HEK293 (cell line): ENCODE results near the gene C12orf56.

ENCODE experiments used
- CTCF ChIA-PET: fragments of 350-600 bp; formaldehyde crosslinking; extraction: SDS; loops from one replicate; lab custom pipeline; 2021; ENCODE audit warnings: antibody characterized with exemption; lab: Yijun Ruan, JAX
- POLR2A ChIA-PET: fragments of 300-600 bp; formaldehyde crosslinking; extraction: SDS; loops from one replicate; lab custom pipeline; 2020; ENCODE audit warnings: antibody characterized with exemption, inconsistent platforms; lab: Yijun Ruan, JAX
- H3K27ac ChIP-seq: fragments of 200-500 bp; sonication (Bioruptor generic); 2 replicates; pipeline ENCODE4 v1.5.1; 2014; ENCODE audit warnings: low read depth, low read length, control low read depth, inconsistent platforms; ENCODE audit errors: extremely low read depth
- H3K36me3 ChIP-seq, 2 experiments: fragments of 200-500 bp in 1 of 2; sonication (Bioruptor generic) in 1 of 2; 1 replicate in 1 of 2; 2 replicates in 1 of 2; pipeline ENCODE4 v1.5.1; 2014 to 2017; ENCODE audit warnings: inconsistent platforms in 2 of 2, low read length in 2 of 2; ENCODE audit not compliant: control insufficient read depth in 2 of 2, insufficient read depth in 1 of 2
- H3K4me1 ChIP-seq: fragments of 200-500 bp; sonication (Bioruptor generic); 2 replicates; pipeline ENCODE4 v1.5.1; 2014; ENCODE audit warnings: mild to moderate bottlenecking, low read length, inconsistent platforms; ENCODE audit not compliant: control insufficient read depth, insufficient read depth
- H3K4me3 ChIP-seq: 2 replicates; pipeline ENCODE4 v1.5.1; 2011; ENCODE audit warnings: low read depth, mild to moderate bottlenecking, control low read depth, low read length, moderate library complexity
- H3K9me3 ChIP-seq: fragments of 200-500 bp; sonication (Bioruptor generic); 2 replicates; pipeline ENCODE4 v1.5.1; 2014; ENCODE audit warnings: low read depth, low read length, inconsistent platforms; ENCODE audit not compliant: control insufficient read depth, insufficient read depth
- BCL11B ChIP-seq: fragments of 450-650 bp; formaldehyde crosslinking; IDR thresholded peaks from 2 replicates; pipeline ENCODE4 v1.5.1; 2016; ENCODE audit warnings: low read depth, missing biosample characterization, missing genetic modification characterization
- FEZF1 ChIP-seq: fragments of 450-650 bp; formaldehyde crosslinking; IDR thresholded peaks from 2 replicates; pipeline ENCODE4 v1.5.1; 2016; ENCODE audit warnings: missing biosample characterization, missing genetic modification characterization
- GLIS1 ChIP-seq: fragments of 450-650 bp; formaldehyde crosslinking; IDR thresholded peaks from 2 replicates; pipeline ENCODE4 v1.5.1; 2016; ENCODE audit warnings: missing biosample characterization, missing genetic modification characterization
- IKZF3 ChIP-seq: fragments of 450-650 bp; IDR thresholded peaks from 2 replicates; pipeline ENCODE4 v1.5.0; 2018; ENCODE audit warnings: missing biosample characterization, mild to moderate bottlenecking, missing genetic modification characterization, moderate library complexity
- PRDM6 ChIP-seq: fragments of 450-650 bp; formaldehyde crosslinking; IDR thresholded peaks from 2 replicates; pipeline ENCODE4 v1.5.1; 2017; ENCODE audit warnings: missing biosample characterization, missing genetic modification characterization
- SCRT1 ChIP-seq: fragments of 450-650 bp; formaldehyde crosslinking; IDR thresholded peaks from 2 replicates; pipeline ENCODE4 v1.5.1; 2016; ENCODE audit warnings: missing biosample characterization, missing genetic modification characterization, borderline replicate concordance
- SCRT2 ChIP-seq: fragments of 450-650 bp; formaldehyde crosslinking; IDR thresholded peaks from 2 replicates; pipeline ENCODE4 v1.5.1; 2016; ENCODE audit warnings: missing biosample characterization, missing genetic modification characterization
- ZBTB21 ChIP-seq: fragments of 450-650 bp; formaldehyde crosslinking; IDR thresholded peaks from 2 replicates; pipeline ENCODE4 v1.5.1; 2017; ENCODE audit warnings: missing biosample characterization, missing genetic modification characterization
- ZEB2 ChIP-seq: fragments of 450-650 bp; formaldehyde crosslinking; IDR thresholded peaks from 2 replicates; pipeline ENCODE4 v1.5.1; 2016; ENCODE audit warnings: missing biosample characterization, missing genetic modification characterization
- ZFHX2 ChIP-seq: fragments of 450-650 bp; formaldehyde crosslinking; conservative IDR thresholded peaks from 2 replicates; pipeline ENCODE4 v1.5.1; 2016; ENCODE audit warnings: missing biosample characterization, missing genetic modification characterization
- ZFP41 ChIP-seq: fragments of 450-650 bp; formaldehyde crosslinking; IDR thresholded peaks from 2 replicates; pipeline ENCODE4 v1.5.1; 2016; ENCODE audit warnings: missing biosample characterization, missing genetic modification characterization, borderline replicate concordance
- ZNF114 ChIP-seq: fragments of 450-650 bp; formaldehyde crosslinking; IDR thresholded peaks from 2 replicates; pipeline ENCODE4 v1.5.0; 2017; ENCODE audit warnings: missing biosample characterization, missing genetic modification characterization
- ZNF48 ChIP-seq: fragments of 450-650 bp; formaldehyde crosslinking; IDR thresholded peaks from 2 replicates; pipeline ENCODE4 v1.5.1; 2016; ENCODE audit warnings: missing biosample characterization, missing genetic modification characterization
- ZNF544 ChIP-seq: fragments of 450-650 bp; formaldehyde crosslinking; IDR thresholded peaks from 2 replicates; pipeline ENCODE4 v1.5.0; 2017; ENCODE audit warnings: missing biosample characterization, missing genetic modification characterization
- ZNF548 ChIP-seq: fragments of 450-650 bp; formaldehyde crosslinking; IDR thresholded peaks from 2 replicates; pipeline ENCODE4 v1.5.1; 2016; ENCODE audit warnings: missing biosample characterization, missing genetic modification characterization
- ZNF600 ChIP-seq: fragments of 450-650 bp; formaldehyde crosslinking; IDR thresholded peaks from 2 replicates; pipeline ENCODE4 v1.5.1; 2016; ENCODE audit warnings: missing biosample characterization, missing genetic modification characterization
- ZNF639 ChIP-seq: fragments of 450-650 bp; formaldehyde crosslinking; IDR thresholded peaks from 2 replicates; pipeline ENCODE4 v1.5.1; 2016; ENCODE audit warnings: missing biosample characterization, missing genetic modification characterization
- ZNF830 ChIP-seq: fragments of 450-650 bp; IDR thresholded peaks from 2 replicates; pipeline ENCODE4 v1.5.0; 2018; ENCODE audit warnings: missing biosample characterization, missing genetic modification characterization, low read depth, mild to moderate bottlenecking, moderate library complexity
- ZNF843 ChIP-seq: fragments of 450-650 bp; formaldehyde crosslinking; IDR thresholded peaks from 2 replicates; pipeline ENCODE4 v1.5.1; 2016; ENCODE audit warnings: missing biosample characterization, missing genetic modification characterization
- TF ChIP-seq, protein P1 (sequence below): fragments of 450-650 bp; IDR thresholded peaks from 2 replicates; pipeline ENCODE4 v1.5.1; 2018; ENCODE audit warnings: missing biosample characterization, mild to moderate bottlenecking, missing genetic modification characterization
- TF ChIP-seq, protein P2 (sequence below): fragments of 450-650 bp; IDR thresholded peaks from 2 replicates; pipeline ENCODE4 v1.5.1; 2018; ENCODE audit warnings: missing biosample characterization, missing genetic modification characterization
- TF ChIP-seq, protein P3 (sequence below): fragments of 450-650 bp; formaldehyde crosslinking; IDR thresholded peaks from 2 replicates; pipeline ENCODE4 v1.5.1; 2016; ENCODE audit warnings: missing biosample characterization, missing genetic modification characterization
- TF ChIP-seq, protein P4 (sequence below): fragments of 450-650 bp; formaldehyde crosslinking; IDR thresholded peaks from 2 replicates; pipeline ENCODE4 v1.5.1; 2017; ENCODE audit warnings: missing biosample characterization, missing genetic modification characterization
- TF ChIP-seq, protein P5 (sequence below): fragments of 450-650 bp; formaldehyde crosslinking; IDR thresholded peaks from 2 replicates; pipeline ENCODE4 v1.5.1; 2016; ENCODE audit warnings: missing biosample characterization, missing genetic modification characterization, low read depth
- TF ChIP-seq, protein P6 (sequence below): fragments of 450-650 bp; formaldehyde crosslinking; optimal IDR thresholded peaks from 2 replicates; pipeline ENCODE3; 2016; ENCODE audit warnings: missing biosample characterization, mild to moderate bottlenecking, missing genetic modification characterization

C12orf56 gene

GRCh38 chr12:64413884-64414283 is 23.3 kb upstream of the C12orf56 start (continued):
- no peak for TF ChIP-seq ZBTB21
- TF ChIP-seq, all 188 proteins: peak for 0

DNA sequence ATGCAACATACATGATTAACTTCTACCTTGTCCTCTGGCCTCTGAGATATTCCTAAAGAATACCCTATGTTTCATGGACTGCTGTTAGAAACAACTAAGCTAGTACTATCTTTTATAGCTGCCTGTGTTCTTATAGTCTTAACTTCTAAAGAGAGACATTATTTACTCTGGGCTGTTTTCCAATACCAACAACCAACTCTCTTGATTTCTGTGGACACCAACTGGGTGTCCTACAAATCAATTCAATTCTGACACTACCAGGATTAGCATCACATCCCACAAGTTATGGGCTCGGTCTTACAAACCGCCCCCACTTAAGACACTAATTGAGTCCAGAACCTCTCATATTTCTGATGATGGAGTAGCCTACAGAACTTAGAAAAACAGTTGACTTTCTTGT is 21.9 kb upstream of the C12orf56 start:
- Histone ChIP-seq H3K36me3 (peaks cover 48 to 74% of the 10 kb centered on the region in 2 experiments), H3K9me3 (no peaks in the 10 kb centered on the region), H3K27ac (no peak overlapping the region), H3K4me3 (no peak overlapping the region), H3K4me1 (no peaks in the 10 kb centered on the region)
- ChIA-PET CTCF (interaction anchor here (0.5 to 0.7 kb wide), 3 partner anchors 13 to 1773 kb away, joined by 3 to 6 read pairs (median 4); no protein-coding TSS in a partner anchor), POLR2A (no interaction called here)
- TF ChIP-seq ZFP41 (no peak), ZNF114 (tag by site-specific recombination) (no peak), ZNF830 (tag by site-specific recombination) (no peak), BCL11B (no peak), IKZF3 (tag by site-specific recombination) (no peak), ZEB2 (tag by site-specific recombination) (0 out of 2 replicates have a peak, but pooled peaks have one; percentile 35), ZNF843 (tag by site-specific recombination) (peak; percentile 53), ZFHX2 (tag by site-specific recombination) (0 out of 2 replicates have a peak, but pooled peaks have one; percentile 7), ZNF639 (no peak), ZNF48 (tag by site-specific recombination) (no peak), PRDM6 (tag by site-specific recombination) (peak; percentile 62), ZNF544 (tag by site-specific recombination) (no peak), GLIS1 (no peak), ZNF600 (0 out of 2 replicates have a peak, but pooled peaks have one; percentile 30), FEZF1 (tag by site-specific recombination) (0 out of 2 replicates have a peak, but pooled peaks have one; percentile 21), SCRT1 (peak; percentile 32; the same call in 1 of the 2 replicates), SCRT2 (tag by site-specific recombination) (no peak), ZNF548 (tag by site-specific recombination) (no peak)
- TF ChIP-seq, protein P1, sequence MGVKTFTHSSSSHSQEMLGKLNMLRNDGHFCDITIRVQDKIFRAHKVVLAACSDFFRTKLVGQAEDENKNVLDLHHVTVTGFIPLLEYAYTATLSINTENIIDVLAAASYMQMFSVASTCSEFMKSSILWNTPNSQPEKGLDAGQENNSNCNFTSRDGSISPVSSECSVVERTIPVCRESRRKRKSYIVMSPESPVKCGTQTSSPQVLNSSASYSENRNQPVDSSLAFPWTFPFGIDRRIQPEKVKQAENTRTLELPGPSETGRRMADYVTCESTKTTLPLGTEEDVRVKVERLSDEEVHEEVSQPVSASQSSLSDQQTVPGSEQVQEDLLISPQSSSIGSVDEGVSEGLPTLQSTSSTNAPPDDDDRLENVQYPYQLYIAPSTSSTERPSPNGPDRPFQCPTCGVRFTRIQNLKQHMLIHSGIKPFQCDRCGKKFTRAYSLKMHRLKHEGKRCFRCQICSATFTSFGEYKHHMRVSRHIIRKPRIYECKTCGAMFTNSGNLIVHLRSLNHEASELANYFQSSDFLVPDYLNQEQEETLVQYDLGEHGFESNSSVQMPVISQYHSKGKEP (tag by site-specific recombination) = no peak
- TF ChIP-seq, protein P2, sequence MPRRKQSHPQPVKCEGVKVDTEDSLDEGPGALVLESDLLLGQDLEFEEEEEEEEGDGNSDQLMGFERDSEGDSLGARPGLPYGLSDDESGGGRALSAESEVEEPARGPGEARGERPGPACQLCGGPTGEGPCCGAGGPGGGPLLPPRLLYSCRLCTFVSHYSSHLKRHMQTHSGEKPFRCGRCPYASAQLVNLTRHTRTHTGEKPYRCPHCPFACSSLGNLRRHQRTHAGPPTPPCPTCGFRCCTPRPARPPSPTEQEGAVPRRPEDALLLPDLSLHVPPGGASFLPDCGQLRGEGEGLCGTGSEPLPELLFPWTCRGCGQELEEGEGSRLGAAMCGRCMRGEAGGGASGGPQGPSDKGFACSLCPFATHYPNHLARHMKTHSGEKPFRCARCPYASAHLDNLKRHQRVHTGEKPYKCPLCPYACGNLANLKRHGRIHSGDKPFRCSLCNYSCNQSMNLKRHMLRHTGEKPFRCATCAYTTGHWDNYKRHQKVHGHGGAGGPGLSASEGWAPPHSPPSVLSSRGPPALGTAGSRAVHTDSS (tag by site-specific recombination) = no peak
- TF ChIP-seq, protein P3, sequence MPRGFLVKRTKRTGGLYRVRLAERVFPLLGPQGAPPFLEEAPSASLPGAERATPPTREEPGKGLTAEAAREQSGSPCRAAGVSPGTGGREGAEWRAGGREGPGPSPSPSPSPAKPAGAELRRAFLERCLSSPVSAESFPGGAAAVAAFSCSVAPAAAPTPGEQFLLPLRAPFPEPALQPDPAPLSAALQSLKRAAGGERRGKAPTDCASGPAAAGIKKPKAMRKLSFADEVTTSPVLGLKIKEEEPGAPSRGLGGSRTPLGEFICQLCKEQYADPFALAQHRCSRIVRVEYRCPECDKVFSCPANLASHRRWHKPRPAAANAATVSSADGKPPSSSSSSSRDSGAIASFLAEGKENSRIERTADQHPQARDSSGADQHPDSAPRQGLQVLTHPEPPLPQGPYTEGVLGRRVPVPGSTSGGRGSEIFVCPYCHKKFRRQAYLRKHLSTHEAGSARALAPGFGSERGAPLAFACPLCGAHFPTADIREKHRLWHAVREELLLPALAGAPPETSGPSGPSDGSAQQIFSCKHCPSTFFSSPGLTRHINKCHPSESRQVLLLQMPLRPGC = no peak
- TF ChIP-seq, protein P4, sequence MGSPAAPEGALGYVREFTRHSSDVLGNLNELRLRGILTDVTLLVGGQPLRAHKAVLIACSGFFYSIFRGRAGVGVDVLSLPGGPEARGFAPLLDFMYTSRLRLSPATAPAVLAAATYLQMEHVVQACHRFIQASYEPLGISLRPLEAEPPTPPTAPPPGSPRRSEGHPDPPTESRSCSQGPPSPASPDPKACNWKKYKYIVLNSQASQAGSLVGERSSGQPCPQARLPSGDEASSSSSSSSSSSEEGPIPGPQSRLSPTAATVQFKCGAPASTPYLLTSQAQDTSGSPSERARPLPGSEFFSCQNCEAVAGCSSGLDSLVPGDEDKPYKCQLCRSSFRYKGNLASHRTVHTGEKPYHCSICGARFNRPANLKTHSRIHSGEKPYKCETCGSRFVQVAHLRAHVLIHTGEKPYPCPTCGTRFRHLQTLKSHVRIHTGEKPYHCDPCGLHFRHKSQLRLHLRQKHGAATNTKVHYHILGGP = no peak
- TF ChIP-seq, protein P5, sequence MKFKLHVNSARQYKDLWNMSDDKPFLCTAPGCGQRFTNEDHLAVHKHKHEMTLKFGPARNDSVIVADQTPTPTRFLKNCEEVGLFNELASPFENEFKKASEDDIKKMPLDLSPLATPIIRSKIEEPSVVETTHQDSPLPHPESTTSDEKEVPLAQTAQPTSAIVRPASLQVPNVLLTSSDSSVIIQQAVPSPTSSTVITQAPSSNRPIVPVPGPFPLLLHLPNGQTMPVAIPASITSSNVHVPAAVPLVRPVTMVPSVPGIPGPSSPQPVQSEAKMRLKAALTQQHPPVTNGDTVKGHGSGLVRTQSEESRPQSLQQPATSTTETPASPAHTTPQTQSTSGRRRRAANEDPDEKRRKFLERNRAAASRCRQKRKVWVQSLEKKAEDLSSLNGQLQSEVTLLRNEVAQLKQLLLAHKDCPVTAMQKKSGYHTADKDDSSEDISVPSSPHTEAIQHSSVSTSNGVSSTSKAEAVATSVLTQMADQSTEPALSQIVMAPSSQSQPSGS (tag by site-specific recombination) = no peak
- TF ChIP-seq, protein P6, sequence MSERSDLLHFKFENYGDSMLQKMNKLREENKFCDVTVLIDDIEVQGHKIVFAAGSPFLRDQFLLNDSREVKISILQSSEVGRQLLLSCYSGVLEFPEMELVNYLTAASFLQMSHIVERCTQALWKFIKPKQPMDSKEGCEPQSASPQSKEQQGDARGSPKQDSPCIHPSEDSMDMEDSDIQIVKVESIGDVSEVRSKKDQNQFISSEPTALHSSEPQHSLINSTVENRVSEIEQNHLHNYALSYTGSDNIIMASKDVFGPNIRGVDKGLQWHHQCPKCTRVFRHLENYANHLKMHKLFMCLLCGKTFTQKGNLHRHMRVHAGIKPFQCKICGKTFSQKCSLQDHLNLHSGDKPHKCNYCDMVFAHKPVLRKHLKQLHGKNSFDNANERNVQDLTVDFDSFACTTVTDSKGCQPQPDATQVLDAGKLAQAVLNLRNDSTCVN (tag by site-specific recombination) = no peak
